Hindlimb muscle (tissue), 1 donor: ENCODE results near the gene DOCK4. TPM values are rescaled to one million over a fixed set of nuclear protein-coding genes. Genes with fewer than 3 reads are reported as not detected.

Experiments
- DNase-seq: peaks from one replicate; pipeline ENCODE4 v3.0.0-alpha.2; 2013
- polyA plus RNA-seq: library from polyadenylated mRNA; unstranded; fragments of 120-200 nt; gene quantifications from one replicate; pipeline ENCODE4 v1.2.1, GENCODE V29; 2013; ENCODE audit not compliant: insufficient read length

Gene DOCK4
- polyA plus RNA-seq, 1 donor: 10.6 TPM

GRCh38 chr7:112157072-112157471 is 49.1 kb downstream of the DOCK4 start:
- DNase-seq: no peak

GRCh38 chr7:112156412-112156811 is 49.8 kb downstream of the DOCK4 start:
- DNase-seq: no peak

- DNase-seq: no peak
Measured at GRCh38 chr7:112154690-112155089, 51.5 kb downstream of the DOCK4 start.

- DNase-seq: no peak
Measured at GRCh38 chr7:112152186-112152585, 54.0 kb downstream of the DOCK4 start.

DNA sequence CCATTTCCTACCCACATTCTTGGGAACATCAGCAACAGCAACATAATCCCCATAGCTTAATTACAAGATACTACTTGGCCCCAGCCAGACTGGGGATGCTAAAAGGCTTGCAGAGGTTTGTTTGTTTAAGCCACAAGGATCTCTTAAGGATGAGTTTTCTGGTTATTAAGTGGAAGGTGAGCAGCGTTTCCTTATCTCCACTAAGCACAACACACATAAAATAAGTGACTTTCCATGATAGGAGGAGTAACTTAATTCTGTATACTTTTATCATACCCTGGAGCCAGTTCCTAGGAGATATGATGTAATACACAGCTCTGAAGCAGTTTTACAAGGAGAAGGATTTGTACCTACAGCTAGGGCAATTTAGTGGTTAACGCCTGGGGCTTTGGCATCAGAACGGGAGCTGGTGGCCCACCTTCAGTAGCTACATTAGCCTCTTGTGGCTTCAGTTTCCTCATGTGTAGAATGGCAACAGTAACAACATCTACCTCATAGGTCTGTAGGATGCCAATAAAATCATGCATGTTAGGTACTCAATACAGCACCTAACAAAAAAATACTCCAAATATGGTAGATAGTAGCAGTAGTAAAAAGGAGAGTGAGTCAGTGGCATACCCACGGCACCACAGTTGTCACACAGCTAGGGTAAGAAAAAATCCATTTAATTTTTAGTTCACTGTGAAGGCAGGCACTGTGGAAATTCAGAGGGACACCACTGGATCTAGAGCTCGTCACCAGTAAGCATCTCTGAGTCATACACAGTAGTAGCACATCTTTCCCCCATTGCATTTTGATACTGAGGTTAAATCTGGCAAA is 55.2 kb downstream of the DOCK4 start:
- no peak for DNase-seq

- DNase-seq: no peak
Measured at GRCh38 chr7:112149734-112150133, 56.5 kb downstream of the DOCK4 start.

DNA sequence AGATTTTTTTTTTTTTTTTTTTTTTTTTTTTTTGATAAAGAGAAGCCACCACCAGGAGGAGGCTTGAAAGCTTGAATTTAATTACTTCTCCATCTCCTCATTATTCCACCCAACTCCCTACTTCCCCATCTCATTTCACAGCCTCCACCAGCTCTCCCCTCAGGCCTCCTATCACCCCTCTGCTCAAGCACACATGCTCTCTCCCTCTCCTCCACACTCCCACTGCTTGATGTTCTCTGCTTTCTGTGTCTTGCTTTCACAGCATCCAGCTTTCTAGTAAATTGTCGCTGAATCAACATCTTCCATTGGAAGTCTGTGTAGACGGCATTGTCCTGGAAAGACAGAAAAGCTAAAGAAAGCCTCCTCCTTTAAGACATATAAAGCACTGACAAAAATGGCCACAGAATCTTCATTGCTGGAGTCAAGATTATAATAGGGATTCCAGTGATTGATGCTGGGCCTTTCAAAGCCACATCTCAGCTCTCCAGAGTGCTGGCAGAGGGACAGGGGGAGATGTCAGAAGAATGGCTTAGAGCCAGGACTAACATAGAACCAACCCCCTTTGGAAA is 58.3 kb downstream of the DOCK4 start:
- DNase-seq: no peak

DNA sequence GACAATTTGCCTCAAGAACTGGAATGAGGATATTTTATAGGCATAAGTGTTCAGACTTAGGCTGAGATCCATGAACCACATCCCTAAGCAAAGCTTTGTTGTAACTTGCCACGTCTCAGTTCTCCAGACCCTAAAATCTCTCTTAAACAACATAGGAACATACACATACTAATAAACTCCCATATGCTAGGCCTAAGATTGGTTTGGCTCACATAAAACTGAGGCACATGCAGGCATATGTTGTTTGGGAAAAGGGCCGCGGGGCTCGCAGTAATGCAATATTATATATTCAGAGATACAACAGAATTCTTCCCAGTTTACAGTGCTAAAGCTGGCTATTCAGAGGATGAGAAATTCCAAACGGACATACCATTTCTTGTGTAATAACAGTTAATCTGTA is 61.0 kb downstream of the DOCK4 start:
- no peak for DNase-seq

- DNase-seq: no peak
Measured at GRCh38 chr7:112144284-112145059, 61.7 kb downstream of the DOCK4 start.

- no peak for DNase-seq
Measured at GRCh38 chr7:112143582-112143981, 62.6 kb downstream of the DOCK4 start.

GRCh38 chr7:112143136-112143535 is 63.1 kb downstream of the DOCK4 start:
- DNase-seq: no peak

GRCh38 chr7:112140600-112140999 is 65.6 kb downstream of the DOCK4 start:
- no peak for DNase-seq

DNA sequence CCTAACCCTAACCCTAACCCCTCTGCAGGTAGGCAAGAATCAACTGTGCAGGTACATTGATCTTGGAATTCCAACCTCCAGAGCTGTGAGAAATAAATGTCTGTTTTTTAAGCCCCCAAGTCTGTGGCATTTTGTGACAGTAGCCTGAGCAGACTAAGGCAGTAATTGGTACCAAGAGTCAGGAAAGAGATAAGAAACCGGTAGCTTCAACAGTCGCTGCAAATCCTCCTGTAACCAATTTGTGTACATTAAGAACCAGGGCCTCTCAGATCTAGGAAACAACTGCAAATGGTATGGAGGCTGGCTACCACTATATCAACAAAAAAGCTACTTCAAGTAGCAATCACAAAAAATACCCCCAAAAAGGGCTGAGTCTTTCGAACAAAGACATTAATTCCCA is 67.3 kb downstream of the DOCK4 start:
- DNase-seq: no peak

- no peak for DNase-seq
Measured at GRCh38 chr7:112138325-112138852, 67.8 kb downstream of the DOCK4 start.

GRCh38 chr7:112137141-112138101 is 68.8 kb downstream of the DOCK4 start:
- DNase-seq: no peak

GRCh38 chr7:112136271-112137008 is 69.8 kb downstream of the DOCK4 start:
- no peak for DNase-seq

DNA sequence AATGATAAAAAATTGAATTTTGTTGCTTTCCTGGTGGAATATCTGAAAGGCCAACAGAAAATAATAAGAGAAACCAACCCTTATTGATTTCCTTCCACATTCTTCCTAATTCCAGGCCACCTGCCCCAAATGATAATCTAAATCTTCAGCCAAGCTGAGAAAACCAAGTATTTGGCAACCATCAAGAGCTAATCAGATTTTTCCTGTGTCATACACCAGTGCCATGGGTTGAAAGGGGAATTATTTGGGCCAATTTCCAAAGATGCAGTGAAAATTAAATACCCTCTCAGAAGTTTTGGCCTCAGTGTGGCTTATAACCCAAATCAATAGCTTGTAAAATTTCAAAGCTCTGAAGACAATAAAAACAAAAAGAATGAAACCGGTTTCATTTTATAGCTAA is 70.4 kb downstream of the DOCK4 start:
- DNase-seq: no peak

- no peak for DNase-seq
Measured at GRCh38 chr7:112134039-112134438, 72.2 kb downstream of the DOCK4 start.

DNA sequence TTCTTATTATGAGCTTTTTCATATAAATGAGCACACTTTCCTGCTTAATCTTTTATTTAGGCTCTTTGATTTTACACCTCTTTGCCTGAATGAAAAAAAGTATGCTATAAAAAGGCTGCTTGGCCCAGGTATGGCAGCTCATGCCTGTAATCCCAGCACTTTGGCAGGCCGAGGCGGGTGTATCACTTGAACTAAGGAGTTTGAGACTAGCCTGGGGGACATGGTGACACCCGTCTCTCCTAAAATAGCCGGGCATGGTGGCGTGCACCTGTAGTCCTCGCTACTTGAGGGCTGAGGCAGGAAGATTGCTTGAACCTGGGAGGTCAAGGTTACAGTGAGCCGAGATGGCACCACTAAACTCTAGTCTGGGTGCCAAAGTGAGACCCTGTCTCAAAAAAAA is 72.9 kb downstream of the DOCK4 start:
- no peak for DNase-seq

DNA sequence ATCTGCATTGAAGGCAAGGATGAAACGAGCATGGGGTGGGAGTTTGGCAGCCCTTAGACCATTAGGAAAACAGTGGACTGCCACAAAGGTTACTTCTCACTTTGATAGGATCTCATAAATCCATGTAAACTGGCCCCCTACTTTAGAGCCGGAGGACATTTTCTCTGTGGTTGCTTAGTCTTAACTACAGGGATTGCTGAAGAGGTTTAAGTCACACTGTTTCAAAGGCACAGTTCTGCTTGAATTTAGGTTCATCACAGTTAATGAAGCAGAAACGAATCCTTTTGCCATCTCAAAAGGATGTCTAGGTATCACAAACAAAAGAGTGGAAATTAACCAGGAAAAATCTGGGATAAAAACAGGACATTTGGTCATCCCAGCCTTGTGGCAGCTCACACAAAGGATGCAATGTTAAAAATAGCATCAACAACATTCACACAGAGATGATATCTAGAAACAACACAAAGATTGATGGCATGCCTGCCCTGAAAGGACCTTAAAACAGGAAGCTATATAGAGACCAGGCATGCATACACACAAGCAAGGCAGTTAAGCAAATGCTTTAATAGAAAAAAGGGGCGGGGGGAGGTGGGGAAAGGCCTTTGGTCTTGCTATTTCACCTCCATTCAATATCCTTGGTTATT is 74.0 kb downstream of the DOCK4 start:
- DNase-seq: no peak
